K562 (cell line): Measurements from ENCODE around the gene SH3PXD2B. TPM values are rescaled to one million over a fixed set of nuclear protein-coding genes. Genes with fewer than 3 reads are reported as not detected.

Experiments used
- ASH1L ChIP-seq: fragments of 450-650 bp; IDR thresholded peaks from 2 replicates; pipeline ENCODE4 v1.6.1; 2018; ENCODE audit warnings: borderline replicate concordance, mild to moderate bottlenecking, low read depth; ENCODE audit not compliant: partially characterized antibody
- CBFB ChIP-seq: sonication (generic); formaldehyde crosslinking; IDR thresholded peaks from 2 replicates; pipeline ENCODE4 v1.4.0; 2020; ENCODE audit warnings: mild to moderate bottlenecking, missing genetic modification reagents
- CBX5 ChIP-seq: IDR thresholded peaks from 2 replicates; pipeline ENCODE4 v1.6.1; 2014; ENCODE audit warnings: low read depth, borderline replicate concordance
- DIDO1 ChIP-seq: fragments of 450-650 bp; IDR thresholded peaks from 2 replicates; pipeline ENCODE4 v1.6.1; 2016; ENCODE audit warnings: low read depth, missing biosample characterization, missing genetic modification characterization
- DNMT1 ChIP-seq: fragments of 450-650 bp; IDR thresholded peaks from 2 replicates; pipeline ENCODE4 v1.6.1; 2016; ENCODE audit warnings: antibody characterized with exemption, mild to moderate bottlenecking
- ELF4 ChIP-seq: fragments of 450-650 bp; formaldehyde crosslinking; IDR thresholded peaks from 2 replicates; pipeline ENCODE4 v1.4.0; 2022; ENCODE audit warnings: missing genetic modification characterization
- GABPA ChIP-seq: fragments of 200-800 bp; sonication (Bioruptor generic); conservative IDR thresholded peaks from 2 replicates; pipeline ENCODE4 v1.6.1; 2016; ENCODE audit warnings: low read depth, missing genetic modification characterization, missing compliant biosample characterization
- HMG20A ChIP-seq: fragments of 450-650 bp; formaldehyde crosslinking; conservative IDR thresholded peaks from 2 replicates; pipeline ENCODE4 v1.4.0; 2020; ENCODE audit warnings: mild to moderate bottlenecking, mixed read lengths
- IRF1 ChIP-seq: sonication (generic); formaldehyde crosslinking; IDR thresholded peaks from 2 replicates; pipeline ENCODE4 v1.8.0; 2022; ENCODE audit warnings: missing genetic modification reagents, mild to moderate bottlenecking, borderline replicate concordance
- KLF16 ChIP-seq: IDR thresholded peaks from 2 replicates; pipeline ENCODE4 v1.6.1; 2016; ENCODE audit warnings: antibody characterized with exemption
- MCM2 ChIP-seq: fragments of 450-650 bp; IDR thresholded peaks from 2 replicates; pipeline ENCODE4 v1.6.1; 2017; ENCODE audit warnings: low read depth, mild to moderate bottlenecking
- MTF1 ChIP-seq: fragments of 250-450 bp; sonication (Bioruptor Pico); IDR thresholded peaks from 2 replicates; pipeline ENCODE4 v1.9.0; 2021; ENCODE audit warnings: moderate library complexity, mild to moderate bottlenecking, inconsistent platforms, borderline replicate concordance
- NCOA6 ChIP-seq: fragments of 450-650 bp; IDR thresholded peaks from 2 replicates; pipeline ENCODE4 v1.6.1; 2017; ENCODE audit warnings: mild to moderate bottlenecking
- NR1H2 ChIP-seq: sonication (generic); formaldehyde crosslinking; IDR thresholded peaks from 2 replicates; pipeline ENCODE4 v1.4.0; 2020; ENCODE audit warnings: mild to moderate bottlenecking, missing genetic modification reagents
- PBX2 ChIP-seq, 2 experiments: IDR thresholded peaks in 1 of 2; conservative IDR thresholded peaks in 1 of 2; 2 replicates each; pipeline ENCODE4 v1.6.1; 2016; ENCODE audit warnings: low read depth in 2 of 2, mild to moderate bottlenecking in 1 of 2, missing compliant biosample characterization in 1 of 2, missing genetic modification characterization in 1 of 2, moderate library complexity in 1 of 2
- POLR2G ChIP-seq: fragments of 200-400 bp; formaldehyde crosslinking; IDR thresholded peaks from 2 replicates; pipeline ENCODE4 v1.6.1; 2017; ENCODE audit warnings: low read depth, mild to moderate bottlenecking, antibody characterized with exemption, low read length, moderate library complexity
- RB1 ChIP-seq: fragments of 450-650 bp; IDR thresholded peaks from 2 replicates; pipeline ENCODE4 v1.6.1; 2017; ENCODE audit warnings: low read depth, mild to moderate bottlenecking
- SIRT6 ChIP-seq: IDR thresholded peaks from one replicate; pipeline ENCODE4 v1.6.1; 2012; ENCODE audit warnings: low read depth, mild to moderate bottlenecking, control low read depth, inconsistent platforms, low read length, moderate library complexity
- TCF15 ChIP-seq: fragments of 250-450 bp; sonication (Bioruptor Pico); IDR thresholded peaks from 2 replicates; pipeline ENCODE4 v1.8.0; 2022; ENCODE audit warnings: moderate library complexity, mild to moderate bottlenecking, inconsistent platforms
- TEAD2 ChIP-seq: fragments of 450-650 bp; IDR thresholded peaks from 2 replicates; pipeline ENCODE4 v1.6.1; 2016; ENCODE audit warnings: missing genetic modification characterization, control low read depth, missing compliant biosample characterization
- ZFX ChIP-seq: sonication (generic); formaldehyde crosslinking; IDR thresholded peaks from 2 replicates; pipeline ENCODE4 v1.8.0; 2022; ENCODE audit warnings: mild to moderate bottlenecking, missing genetic modification reagents, moderate library complexity
- ZNF263 ChIP-seq: sonication (generic); formaldehyde crosslinking; IDR thresholded peaks from 2 replicates; pipeline ENCODE4 v1.8.0; 2022; ENCODE audit warnings: mild to moderate bottlenecking, missing genetic modification reagents, borderline replicate concordance
- ZNF507 ChIP-seq: conservative IDR thresholded peaks from 2 replicates; pipeline ENCODE4 v1.6.1; 2017; ENCODE audit warnings: missing genetic modification characterization, missing compliant biosample characterization
- ZNF644 ChIP-seq: fragments of 200-800 bp; sonication (Bioruptor generic); IDR thresholded peaks from 2 replicates; pipeline ENCODE4 v1.6.1; 2016; ENCODE audit warnings: low read depth, missing genetic modification characterization, missing compliant biosample characterization
- polyA plus RNA-seq, 8 experiments: library from polyadenylated mRNA; depleted of rRNA in 4 of 8; stranded (reverse) in 5 of 8; unstranded in 3 of 8; fragments of >200 nt; fragmentation: Nextera tagmentation in 2 of 8; fragmentation: Illumina TruSeq in 1 of 8; extraction: Ambion mirVana in 2 of 8; extraction: Trizol in 1 of 8; gene quantifications; 2 replicates each; pipeline versions ENCODE4 v1.2.1 to v1.2.3, GENCODE V29; 2011 to 2014; ENCODE audit warnings: inconsistent platforms in 1 of 8, missing spikeins in 1 of 8
- total RNA-seq, 7 experiments: library from RNA; depleted of rRNA in 6 of 7; stranded (reverse); fragments of >200 nt in 6 of 7; fragmentation: Illumina TruSeq in 2 of 7; extraction: Trizol in 2 of 7; gene quantifications; 2 replicates each; pipeline versions ENCODE4 v1.2.1 to v1.2.3, GENCODE V29; 2011 to 2021; ENCODE audit warnings: low replicate concordance in 1 of 7
- TF ChIP-seq, protein P1 (sequence below): fragments of 250-450 bp; sonication (Bioruptor Pico); IDR thresholded peaks from 2 replicates; pipeline ENCODE4 v1.8.0; 2021; ENCODE audit warnings: moderate library complexity, mild to moderate bottlenecking, inconsistent platforms

Gene SH3PXD2B
- total and polyA plus RNA-seq, 9 of the 15 experiments (the other 6 are each of a cell fraction or from before 2014, with no cell fraction given) = 0.04 to 0.66 (median 0.19) TPM

GRCh38 chr5:172479034-172479783, 24.9 kb upstream of the SH3PXD2B start (continued):
- TF ChIP-seq ZNF507 (tag) (no peak), CBFB (no peak), TCF15 (CRISPR knock-in tag) (no peak), ZNF644 (tag) (no peak), NR1H2 (no peak), IRF1 (CRISPR knock-in tag) (no peak), MTF1 (no peak), DIDO1 (tag) (no peak), KLF16 (0 out of 2 replicates have a peak, but pooled peaks have one; percentile 34), ASH1L (no peak), GABPA (tag) (no peak), POLR2G (no peak), MCM2 (no peak), SIRT6 (no peak), RB1 (peak; percentile 50; the same call in 1 of the 2 replicates), CBX5 (no peak), ELF4 (CRISPR knock-in tag) (no peak), HMG20A (CRISPR knock-in tag) (no peak), NCOA6 (no peak), ZFX (CRISPR knock-in tag) (no peak), TEAD2 (tag) (no peak), ZNF263 (CRISPR knock-in tag) (no peak), DNMT1 (no peak), PBX2 (CRISPR knock-in tag; IDR thresholded peaks at IDR 0.05; ENCODE audit: low read depth) (no peak), PBX2 (tag; conservative IDR thresholded peaks at IDR 0.05; ENCODE audit: low read depth) (0 out of 2 replicates have a peak, but pooled peaks have one; percentile 25)
- TF ChIP-seq, protein P1, sequence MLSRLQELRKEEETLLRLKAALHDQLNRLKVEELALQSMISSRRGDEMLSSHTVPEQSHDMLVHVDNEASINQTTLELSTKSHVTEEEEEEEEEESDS (CRISPR knock-in tag) = no peak
